Measurements from ENCODE around the gene CTBP1. TPM values are rescaled to one million over a fixed set of nuclear protein-coding genes. Genes with fewer than 3 reads are reported as not detected.

The CTBP1 gene
- total and polyA plus RNA-seq, 2 of the 8 experiments (the other 6 are each of a cell fraction or from before 2014, with no cell fraction given), result 128 to 185 TPM

GRCh38 chr4:1167244-1167949 is 81.5 kb downstream of the CTBP1 start (continued):
- TF ChIP-seq RNF2 (IDR thresholded peaks at IDR 0.05; ENCODE audit: borderline replicate concordance, low read depth, low read length, missing control alignments, poor library complexity, severe bottlenecking), result peak; percentile 28
- no peak for TF ChIP-seq SIN3A (conservative IDR thresholded peaks at IDR 0.05 in 1 of 2, IDR thresholded peaks at IDR 0.05 in 1 of 2; ENCODE audit: low read depth in 1 of 2, low read length in 2 of 2)
- TF ChIP-seq CEBPB (IDR thresholded peaks at IDR 0.05; ENCODE audit: low read depth, low read length), result peak; percentile 44; the same call in 1 of the 2 replicates
- TF ChIP-seq NANOG (IDR thresholded peaks at IDR 0.05; ENCODE audit: insufficient read depth, low read depth, low read length, poor library complexity, severe bottlenecking), result no peak
- TF ChIP-seq CREB1 (IDR thresholded peaks at IDR 0.05), result peak; percentile 75
- TF ChIP-seq TEAD4 (IDR thresholded peaks at IDR 0.05; ENCODE audit: low read depth, low read length), result peak; percentile 40; the same call in 1 of the 2 replicates
- TF ChIP-seq CHD2 (IDR thresholded peaks at IDR 0.05; ENCODE audit: low read length), result peak; percentile 76; the same call in 1 of the 2 replicates
- TF ChIP-seq TBP (IDR thresholded peaks at IDR 0.05; ENCODE audit: low read depth, low read length), result peak; percentile 13; the same call in 1 of the 2 replicates
- peak; percentile 99 for TF ChIP-seq KDM4A (IDR thresholded peaks at IDR 0.05; ENCODE audit: low read depth, low read length, severe bottlenecking)
- peak; percentile 71; the same call in 1 of the 2 replicates for TF ChIP-seq GABPA (IDR thresholded peaks at IDR 0.05; ENCODE audit: borderline replicate concordance, insufficient read depth, low read length)
- TF ChIP-seq CTCF (IDR thresholded peaks at IDR 0.05; ENCODE audit: control extremely low read depth in 1 of 3, insufficient read depth in 1 of 3, low read depth in 1 of 3, low read length in 3 of 3), result peak in 2 of 3 experiments; percentile 81 to 87; a peak in 3 of 4 replicates
- TF ChIP-seq ATF3 (IDR thresholded peaks at IDR 0.05; ENCODE audit: insufficient read depth, low read depth, low read length), result no peak
- TF ChIP-seq PHF8 (conservative IDR thresholded peaks at IDR 0.05; ENCODE audit: low read depth, low read length), result peak; percentile 58; the same call in 1 of the 2 replicates
- peak; percentile 83 for TF ChIP-seq MAX (IDR thresholded peaks at IDR 0.05)
- 0 out of 2 replicates have a peak, but pooled peaks have one; percentile 13 for TF ChIP-seq NRF1 (IDR thresholded peaks at IDR 0.05; ENCODE audit: low read depth, low read length)
- TF ChIP-seq ATF2 (IDR thresholded peaks at IDR 0.05; ENCODE audit: low read length), result no peak
